K562 (cell line): ENCODE data around the gene SELENOM. TPM values are rescaled to one million over a fixed set of nuclear protein-coding genes. Genes with fewer than 3 reads are reported as not detected.

Source experiments
- EGR1 ChIP-seq: fragments of 450-650 bp; conservative IDR thresholded peaks from 2 replicates; pipeline ENCODE4 v1.6.1; 2017; ENCODE audit warnings: mild to moderate bottlenecking
- ETV5 ChIP-seq: sonication (generic); formaldehyde crosslinking; IDR thresholded peaks from 2 replicates; pipeline ENCODE4 v1.4.0; 2020; ENCODE audit warnings: low read depth, mild to moderate bottlenecking, missing genetic modification reagents
- RAD21 ChIP-seq, 2 experiments: fragments of 250-450 bp in 1 of 2; fragments of 450-650 bp in 1 of 2; sonication (Bioruptor Pico) in 1 of 2; formaldehyde crosslinking in 1 of 2; IDR thresholded peaks in 1 of 2; conservative IDR thresholded peaks in 1 of 2; 2 replicates each; pipeline versions ENCODE4 v1.4.0 to v1.8.0; 2020 to 2022; ENCODE audit warnings: mild to moderate bottlenecking in 2 of 2, moderate library complexity in 1 of 2
- polyA plus RNA-seq, 8 experiments: library from polyadenylated mRNA; depleted of rRNA in 4 of 8; stranded (reverse) in 5 of 8; unstranded in 3 of 8; fragments of >200 nt; fragmentation: Nextera tagmentation in 2 of 8; fragmentation: Illumina TruSeq in 1 of 8; extraction: Ambion mirVana in 2 of 8; extraction: Trizol in 1 of 8; gene quantifications; 2 replicates each; pipeline versions ENCODE4 v1.2.1 to v1.2.3, GENCODE V29; 2011 to 2014; ENCODE audit warnings: inconsistent platforms in 1 of 8, missing spikeins in 1 of 8
- total RNA-seq, 7 experiments: library from RNA; depleted of rRNA in 6 of 7; stranded (reverse); fragments of >200 nt in 6 of 7; fragmentation: Illumina TruSeq in 2 of 7; extraction: Trizol in 2 of 7; gene quantifications; 2 replicates each; pipeline versions ENCODE4 v1.2.1 to v1.2.3, GENCODE V29; 2011 to 2021; ENCODE audit warnings: low replicate concordance in 1 of 7
- TF ChIP-seq, protein P1 (sequence below): fragments of 450-650 bp; formaldehyde crosslinking; IDR thresholded peaks from 2 replicates; pipeline ENCODE4 v1.4.0; 2022; ENCODE audit warnings: missing genetic modification characterization
- TF ChIP-seq, protein P2 (sequence below): IDR thresholded peaks from 2 replicates; pipeline ENCODE4 v1.6.1; 2011; ENCODE audit warnings: borderline replicate concordance, low read depth, mild to moderate bottlenecking, moderate library complexity, low read length; ENCODE audit not compliant: insufficient read depth, poor library complexity, severe bottlenecking
- TF ChIP-seq, protein P3 (sequence below), 3 experiments: fragments of 200-800 bp in 1 of 3; sonication (Bioruptor generic) in 1 of 3; sonication (generic) in 1 of 3; formaldehyde crosslinking in 1 of 3; IDR thresholded peaks; 2 replicates each; pipeline versions ENCODE4 v1.6.1 to v1.8.0; 2016 to 2022; ENCODE audit warnings: mild to moderate bottlenecking in 2 of 3, missing compliant biosample characterization in 2 of 3, missing genetic modification characterization in 2 of 3, missing genetic modification reagents in 1 of 3
- TF ChIP-seq, protein P4 (sequence below): fragments of 450-650 bp; IDR thresholded peaks from 2 replicates; pipeline ENCODE4 v1.6.1; 2016; ENCODE audit warnings: low read depth

Gene SELENOM
- total and polyA plus RNA-seq, 9 of the 15 experiments (the other 6 are each of a cell fraction or from before 2014, with no cell fraction given), result 1.2 to 10.6 (median 3.7) TPM

DNA sequence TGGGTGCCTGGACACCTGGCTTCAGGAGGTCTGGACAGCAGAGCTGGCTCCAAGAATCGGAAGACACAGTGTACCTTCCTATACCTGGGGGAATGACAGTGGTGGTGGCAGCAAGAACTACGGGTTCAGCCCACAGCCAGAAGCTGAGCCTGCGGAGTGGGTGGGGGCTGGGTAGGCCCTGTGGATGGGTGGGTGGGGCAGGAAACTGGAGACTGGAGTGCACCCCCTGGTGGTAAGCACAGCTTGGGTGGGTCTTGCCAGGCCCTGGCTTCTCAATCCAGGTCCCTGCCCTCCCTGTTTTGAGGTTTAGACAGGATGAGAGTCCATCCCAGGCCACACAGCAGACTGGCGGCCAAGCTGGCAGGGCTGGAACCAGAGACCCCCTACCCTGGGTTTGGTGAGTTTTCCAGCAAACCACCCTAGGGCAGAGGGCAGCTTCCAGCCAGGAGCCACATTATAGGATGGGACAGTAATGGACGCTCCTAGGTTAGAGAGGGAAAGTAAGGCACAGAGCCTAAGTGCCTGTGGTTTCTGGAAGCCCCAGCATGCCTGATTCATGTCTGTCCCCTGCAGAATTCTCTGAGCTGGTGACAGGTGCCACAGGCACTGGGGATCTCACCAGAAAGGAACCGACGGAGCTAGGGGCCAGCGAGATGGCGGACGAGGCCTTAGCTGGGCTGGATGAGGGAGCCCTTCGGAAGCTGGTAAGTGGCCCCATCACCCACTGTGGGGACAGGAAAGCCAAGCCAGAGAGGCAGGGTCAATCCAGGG is 24.6 kb downstream of the SELENOM start (continued):
- TF ChIP-seq, protein P1, sequence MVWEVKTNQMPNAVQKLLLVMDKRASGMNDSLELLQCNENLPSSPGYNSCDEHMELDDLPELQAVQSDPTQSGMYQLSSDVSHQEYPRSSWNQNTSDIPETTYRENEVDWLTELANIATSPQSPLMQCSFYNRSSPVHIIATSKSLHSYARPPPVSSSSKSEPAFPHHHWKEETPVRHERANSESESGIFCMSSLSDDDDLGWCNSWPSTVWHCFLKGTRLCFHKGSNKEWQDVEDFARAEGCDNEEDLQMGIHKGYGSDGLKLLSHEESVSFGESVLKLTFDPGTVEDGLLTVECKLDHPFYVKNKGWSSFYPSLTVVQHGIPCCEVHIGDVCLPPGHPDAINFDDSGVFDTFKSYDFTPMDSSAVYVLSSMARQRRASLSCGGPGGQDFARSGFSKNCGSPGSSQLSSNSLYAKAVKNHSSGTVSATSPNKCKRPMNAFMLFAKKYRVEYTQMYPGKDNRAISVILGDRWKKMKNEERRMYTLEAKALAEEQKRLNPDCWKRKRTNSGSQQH, result no peak
- 0 out of 2 replicates have a peak, but pooled peaks have one; percentile 53 for TF ChIP-seq ETV5
- peak; percentile 29 to 52; a peak in 3 of 4 replicates for TF ChIP-seq RAD21 (CRISPR knock-in tag; conservative IDR thresholded peaks at IDR 0.05 in 1 of 2, IDR thresholded peaks at IDR 0.05 in 1 of 2)
- TF ChIP-seq, protein P2, sequence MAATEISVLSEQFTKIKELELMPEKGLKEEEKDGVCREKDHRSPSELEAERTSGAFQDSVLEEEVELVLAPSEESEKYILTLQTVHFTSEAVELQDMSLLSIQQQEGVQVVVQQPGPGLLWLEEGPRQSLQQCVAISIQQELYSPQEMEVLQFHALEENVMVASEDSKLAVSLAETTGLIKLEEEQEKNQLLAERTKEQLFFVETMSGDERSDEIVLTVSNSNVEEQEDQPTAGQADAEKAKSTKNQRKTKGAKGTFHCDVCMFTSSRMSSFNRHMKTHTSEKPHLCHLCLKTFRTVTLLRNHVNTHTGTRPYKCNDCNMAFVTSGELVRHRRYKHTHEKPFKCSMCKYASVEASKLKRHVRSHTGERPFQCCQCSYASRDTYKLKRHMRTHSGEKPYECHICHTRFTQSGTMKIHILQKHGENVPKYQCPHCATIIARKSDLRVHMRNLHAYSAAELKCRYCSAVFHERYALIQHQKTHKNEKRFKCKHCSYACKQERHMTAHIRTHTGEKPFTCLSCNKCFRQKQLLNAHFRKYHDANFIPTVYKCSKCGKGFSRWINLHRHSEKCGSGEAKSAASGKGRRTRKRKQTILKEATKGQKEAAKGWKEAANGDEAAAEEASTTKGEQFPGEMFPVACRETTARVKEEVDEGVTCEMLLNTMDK, result peak; percentile 61
- TF ChIP-seq, protein P3, sequence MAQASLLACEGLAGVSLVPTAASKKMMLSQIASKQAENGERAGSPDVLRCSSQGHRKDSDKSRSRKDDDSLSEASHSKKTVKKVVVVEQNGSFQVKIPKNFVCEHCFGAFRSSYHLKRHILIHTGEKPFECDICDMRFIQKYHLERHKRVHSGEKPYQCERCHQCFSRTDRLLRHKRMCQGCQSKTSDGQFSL (CRISPR knock-in tag; IDR thresholded peaks at IDR 0.05), result 0 out of 2 replicates have a peak, but pooled peaks have one; percentile 28
- TF ChIP-seq, protein P3 (tag; IDR thresholded peaks at IDR 0.05), result no peak
- peak; percentile 54 for TF ChIP-seq EGR1
- TF ChIP-seq, protein P4, sequence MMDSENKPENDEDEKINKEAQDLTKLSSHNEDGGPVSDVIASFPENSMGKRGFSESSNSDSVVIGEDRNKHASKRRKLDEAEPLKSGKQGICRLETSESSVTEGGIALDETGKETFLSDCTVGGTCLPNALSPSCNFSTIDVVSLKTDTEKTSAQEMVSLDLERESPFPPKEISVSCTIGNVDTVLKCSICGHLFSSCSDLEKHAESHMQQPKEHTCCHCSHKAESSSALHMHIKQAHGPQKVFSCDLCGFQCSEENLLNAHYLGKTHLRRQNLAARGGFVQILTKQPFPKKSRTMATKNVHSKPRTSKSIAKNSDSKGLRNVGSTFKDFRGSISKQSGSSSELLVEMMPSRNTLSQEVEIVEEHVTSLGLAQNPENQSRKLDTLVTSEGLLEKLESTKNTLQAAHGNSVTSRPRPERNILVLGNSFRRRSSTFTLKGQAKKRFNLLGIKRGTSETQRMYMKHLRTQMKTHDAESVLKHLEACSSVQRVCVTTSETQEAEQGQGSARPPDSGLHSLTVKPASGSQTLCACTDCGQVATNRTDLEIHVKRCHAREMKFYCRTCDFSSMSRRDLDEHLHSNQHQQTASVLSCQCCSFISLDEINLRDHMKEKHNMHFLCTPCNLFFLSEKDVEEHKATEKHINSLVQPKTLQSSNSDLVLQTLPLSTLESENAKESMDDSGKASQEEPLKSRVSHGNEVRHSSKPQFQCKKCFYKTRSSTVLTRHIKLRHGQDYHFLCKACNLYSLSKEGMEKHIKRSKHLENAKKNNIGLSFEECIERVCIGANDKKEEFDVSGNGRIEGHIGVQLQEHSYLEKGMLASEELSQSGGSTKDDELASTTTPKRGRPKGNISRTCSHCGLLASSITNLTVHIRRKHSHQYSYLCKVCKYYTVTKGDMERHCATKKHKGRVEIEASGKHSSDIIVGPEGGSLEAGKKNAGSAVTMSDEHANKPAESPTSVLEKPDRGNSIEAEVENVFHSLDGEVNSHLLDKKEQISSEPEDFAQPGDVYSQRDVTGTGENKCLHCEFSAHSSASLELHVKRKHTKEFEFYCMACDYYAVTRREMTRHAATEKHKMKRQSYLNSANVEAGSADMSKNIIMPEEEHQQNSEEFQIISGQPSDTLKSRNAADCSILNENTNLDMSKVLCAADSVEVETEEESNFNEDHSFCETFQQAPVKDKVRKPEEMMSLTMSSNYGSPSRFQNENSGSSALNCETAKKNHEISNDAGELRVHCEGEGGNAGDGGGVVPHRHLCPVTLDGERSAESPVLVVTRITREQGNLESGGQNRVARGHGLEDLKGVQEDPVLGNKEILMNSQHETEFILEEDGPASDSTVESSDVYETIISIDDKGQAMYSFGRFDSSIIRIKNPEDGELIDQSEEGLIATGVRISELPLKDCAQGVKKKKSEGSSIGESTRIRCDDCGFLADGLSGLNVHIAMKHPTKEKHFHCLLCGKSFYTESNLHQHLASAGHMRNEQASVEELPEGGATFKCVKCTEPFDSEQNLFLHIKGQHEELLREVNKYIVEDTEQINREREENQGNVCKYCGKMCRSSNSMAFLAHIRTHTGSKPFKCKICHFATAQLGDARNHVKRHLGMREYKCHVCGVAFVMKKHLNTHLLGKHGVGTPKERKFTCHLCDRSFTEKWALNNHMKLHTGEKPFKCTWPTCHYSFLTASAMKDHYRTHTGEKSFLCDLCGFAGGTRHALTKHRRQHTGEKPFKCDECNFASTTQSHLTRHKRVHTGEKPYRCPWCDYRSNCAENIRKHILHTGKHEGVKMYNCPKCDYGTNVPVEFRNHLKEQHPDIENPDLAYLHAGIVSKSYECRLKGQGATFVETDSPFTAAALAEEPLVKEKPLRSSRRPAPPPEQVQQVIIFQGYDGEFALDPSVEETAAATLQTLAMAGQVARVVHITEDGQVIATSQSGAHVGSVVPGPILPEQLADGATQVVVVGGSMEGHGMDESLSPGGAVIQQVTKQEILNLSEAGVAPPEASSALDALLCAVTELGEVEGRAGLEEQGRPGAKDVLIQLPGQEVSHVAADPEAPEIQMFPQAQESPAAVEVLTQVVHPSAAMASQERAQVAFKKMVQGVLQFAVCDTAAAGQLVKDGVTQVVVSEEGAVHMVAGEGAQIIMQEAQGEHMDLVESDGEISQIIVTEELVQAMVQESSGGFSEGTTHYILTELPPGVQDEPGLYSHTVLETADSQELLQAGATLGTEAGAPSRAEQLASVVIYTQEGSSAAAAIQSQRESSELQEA, result no peak
